GM19099 (cell line): ENCODE data around the gene NOS1AP.

Experiments used
- POLR2A ChIP-seq: IDR thresholded peaks from 3 replicates; pipeline ENCODE4 v1.6.1; 2011; ENCODE audit warnings: low read depth; ENCODE audit not compliant: insufficient read length; ENCODE audit errors: extremely low read depth

NOS1AP gene

GRCh38 chr1:162222730-162223129 lies 153.2 kb downstream of the NOS1AP start:
- no peak for TF ChIP-seq POLR2A

GRCh38 chr1:162223488-162223887 lies 154.0 kb downstream of the NOS1AP start:
- TF ChIP-seq POLR2A: no peak

GRCh38 chr1:162224267-162224666 lies 154.8 kb downstream of the NOS1AP start:
- no peak for TF ChIP-seq POLR2A

DNA sequence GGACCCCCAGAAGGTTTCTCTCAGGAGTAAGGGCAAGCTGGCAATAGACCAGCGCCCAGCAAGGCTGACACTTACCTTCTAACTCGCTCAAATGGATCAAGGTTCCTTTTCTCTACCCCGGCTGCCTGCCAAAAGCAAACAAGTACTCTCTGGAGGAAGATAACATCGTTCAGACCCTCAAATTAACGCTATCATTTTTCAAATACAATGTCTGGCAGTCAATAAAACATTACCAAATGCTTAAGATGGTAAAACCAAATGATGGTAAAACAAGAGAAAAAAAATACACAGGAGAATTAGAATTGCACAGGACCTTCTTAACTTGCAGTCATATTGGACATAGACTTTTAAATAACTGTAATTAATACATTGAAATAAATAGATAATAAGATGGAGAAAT lies 159.1 kb downstream of the NOS1AP start:
- no peak for TF ChIP-seq POLR2A

DNA sequence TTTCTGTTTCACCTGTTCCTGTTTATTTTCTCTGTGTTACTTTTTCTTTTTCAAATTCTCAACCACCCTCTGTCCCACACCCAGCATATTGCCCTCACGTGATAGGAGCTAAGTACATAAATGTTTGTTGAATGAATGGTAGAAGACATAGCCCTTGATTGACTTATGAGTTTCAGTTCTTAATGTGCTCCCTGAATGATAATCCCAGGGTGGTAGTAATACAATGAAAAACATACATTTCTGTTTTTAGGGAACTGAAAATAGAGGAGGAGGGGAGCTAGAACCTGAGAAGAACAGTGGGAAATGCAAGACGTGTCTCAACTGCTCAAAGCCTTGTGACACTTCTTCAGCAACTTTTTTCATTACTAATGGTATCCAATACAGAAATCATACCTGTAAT lies 160.1 kb downstream of the NOS1AP start:
- no peak for TF ChIP-seq POLR2A

DNA sequence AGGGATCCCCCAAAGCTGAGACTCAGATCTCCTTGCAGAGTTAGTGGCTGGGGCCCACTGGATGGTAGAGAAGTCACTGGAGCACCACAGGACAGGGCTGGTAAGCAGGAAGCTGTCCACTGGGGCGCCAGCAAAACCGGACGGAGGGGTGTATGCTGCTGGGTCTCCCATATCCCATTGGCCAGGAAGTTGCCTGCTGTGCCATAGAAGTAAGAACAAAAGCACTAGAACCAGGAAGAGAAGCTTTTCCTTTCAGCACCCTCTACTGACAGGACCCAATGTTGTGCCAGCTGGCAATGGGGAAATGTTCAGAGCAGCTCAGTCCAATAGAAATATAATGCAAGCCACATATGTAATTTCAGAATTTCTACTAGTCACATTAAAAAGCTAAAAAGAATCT lies 160.6 kb downstream of the NOS1AP start:
- TF ChIP-seq POLR2A: no peak

GRCh38 chr1:162230517-162230916 lies 161.0 kb downstream of the NOS1AP start:
- TF ChIP-seq POLR2A: no peak

GRCh38 chr1:162232034-162232711 lies 162.7 kb downstream of the NOS1AP start:
- TF ChIP-seq POLR2A: no peak

GRCh38 chr1:162233066-162233465 lies 163.6 kb downstream of the NOS1AP start:
- no peak for TF ChIP-seq POLR2A

- TF ChIP-seq POLR2A: no peak
Measured at GRCh38 chr1:162233937-162234336, 164.4 kb downstream of the NOS1AP start.

- no peak for TF ChIP-seq POLR2A
Measured at GRCh38 chr1:162234571-162234970, 165.1 kb downstream of the NOS1AP start.

DNA sequence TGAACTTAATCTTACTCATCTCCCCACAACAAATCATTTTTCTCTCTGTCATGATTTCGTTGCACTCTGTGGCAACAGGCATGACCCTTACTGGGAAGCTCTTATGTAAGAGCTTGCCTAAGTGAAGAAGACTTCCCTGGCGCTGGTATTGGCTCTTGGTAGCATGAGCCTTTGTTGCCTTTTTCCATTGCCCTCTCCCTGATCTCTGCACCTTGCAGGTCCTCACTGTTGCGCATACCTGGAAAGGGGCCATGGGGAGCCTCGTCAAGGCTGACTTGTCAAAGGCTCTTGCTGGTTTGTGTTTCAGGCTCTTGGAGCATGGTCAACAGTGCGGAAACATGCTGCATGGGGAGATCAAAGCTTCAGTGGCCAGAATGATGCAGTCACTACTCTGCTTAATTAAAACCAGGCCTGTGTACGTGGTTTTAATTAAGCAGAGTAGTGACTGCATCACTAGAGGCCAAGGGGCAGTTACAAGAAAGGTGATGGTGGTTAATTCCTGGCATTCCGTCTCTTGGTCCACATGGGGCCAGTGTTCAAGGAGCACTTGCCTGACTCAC lies 165.8 kb downstream of the NOS1AP start:
- no peak for TF ChIP-seq POLR2A

- TF ChIP-seq POLR2A: no peak
Measured at GRCh38 chr1:162236201-162236600, 166.7 kb downstream of the NOS1AP start.

GRCh38 chr1:162236618-162237017 lies 167.1 kb downstream of the NOS1AP start:
- no peak for TF ChIP-seq POLR2A

DNA sequence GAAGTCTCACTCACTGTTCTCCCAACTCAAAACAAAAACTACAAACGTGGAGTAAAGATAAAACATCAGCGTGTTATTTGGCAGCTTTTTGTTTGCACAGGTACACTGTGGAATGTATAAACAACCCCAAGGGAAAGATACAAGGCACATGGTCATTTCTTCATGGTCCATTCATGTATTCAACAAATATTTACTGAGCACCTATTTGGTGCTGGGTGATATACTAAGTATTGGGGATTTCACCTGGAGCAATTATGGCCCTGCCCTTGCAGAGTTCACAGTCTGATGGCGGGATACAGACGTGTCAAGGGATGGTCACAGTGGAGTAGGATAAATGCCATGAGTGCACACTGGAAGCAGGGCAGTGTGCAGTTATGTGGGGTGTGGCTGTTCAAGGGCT lies 171.1 kb downstream of the NOS1AP start:
- TF ChIP-seq POLR2A: no peak

GRCh38 chr1:162242804-162243203 lies 173.3 kb downstream of the NOS1AP start:
- no peak for TF ChIP-seq POLR2A
